ENCODE results near the gene GPSM1. TPM values are rescaled to one million over a fixed set of nuclear protein-coding genes. Genes with fewer than 3 reads are reported as not detected.
A peak's percentile ranks its signal among the peaks of the same experiment; 100 is the strongest.

Gene GPSM1
- total RNA-seq, 1 donor from 2014 or later: 11.0 TPM

DNA sequence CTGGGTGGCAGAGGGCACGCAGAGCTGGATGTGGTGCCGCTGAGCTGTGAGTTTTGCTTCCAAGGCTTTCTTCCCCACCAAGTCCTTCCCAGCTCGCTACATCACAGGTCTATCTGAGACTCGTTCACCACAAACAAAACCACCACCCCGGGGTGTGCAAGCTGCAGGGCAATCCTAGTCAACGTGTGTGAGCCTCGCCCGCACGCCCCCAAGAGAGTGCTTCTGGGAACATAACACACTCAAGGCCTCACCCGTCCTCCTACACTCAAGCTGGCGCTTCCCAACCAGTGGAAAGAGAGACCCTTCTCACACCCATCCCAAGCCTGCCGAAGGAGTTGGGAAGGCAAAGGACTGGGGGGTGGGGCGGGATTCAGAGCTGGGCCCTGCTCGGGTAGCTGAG lies 62.1 kb downstream of the GPSM1 start:
- no peak for DNase-seq (ENCODE audit: low spot score)

- DNase-seq (ENCODE audit: low spot score): no peak
Measured at GRCh38 chr9:136391737-136392537, 64.6 kb downstream of the GPSM1 start.

DNA sequence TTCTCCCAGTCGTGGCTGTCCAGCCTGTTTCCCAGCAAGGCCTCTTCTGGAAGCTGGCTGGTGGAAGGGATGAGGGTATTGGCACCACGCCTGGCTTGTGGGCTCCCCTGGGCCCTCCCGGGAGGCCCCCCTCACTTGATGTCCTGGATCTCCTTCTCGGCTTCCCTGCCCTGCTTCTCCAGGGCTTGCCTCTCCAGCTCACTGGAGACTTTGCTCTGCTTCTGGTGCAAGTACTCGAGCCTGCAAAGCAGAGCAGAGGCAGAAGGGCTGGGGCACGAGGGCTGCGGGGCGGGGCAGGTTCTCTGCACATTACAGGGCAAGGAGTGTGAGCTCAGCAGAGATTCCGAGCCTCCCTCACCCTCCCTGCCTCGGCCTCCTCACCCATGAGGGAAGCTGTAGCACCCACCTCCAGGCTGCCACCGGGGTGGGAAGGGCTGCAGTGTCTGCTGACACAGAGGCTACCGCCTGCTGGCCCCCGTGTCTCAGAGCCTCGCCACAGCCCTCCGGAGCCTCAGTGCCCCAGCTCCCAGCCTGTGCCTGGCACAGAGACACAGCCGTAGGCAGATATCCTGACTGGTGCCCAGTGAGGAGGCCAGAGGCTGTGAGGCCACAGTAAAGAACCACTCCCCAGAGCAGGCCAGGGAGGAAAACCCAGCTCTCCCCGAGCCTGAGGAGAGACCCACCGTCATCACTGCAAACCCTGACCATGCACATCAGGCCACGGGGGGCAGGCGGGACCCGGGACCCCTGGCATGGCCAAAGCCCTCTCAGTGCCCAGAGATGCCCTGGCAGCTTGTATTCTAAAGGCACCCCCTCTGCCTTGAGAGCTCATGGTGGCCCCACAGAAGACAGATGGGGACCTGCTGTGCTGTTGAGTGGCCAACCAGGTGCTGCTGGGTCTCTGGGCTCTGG lies 65.5 kb downstream of the GPSM1 start:
- no peak for DNase-seq (ENCODE audit: low spot score)

- no peak for DNase-seq (ENCODE audit: low spot score)
Measured at GRCh38 chr9:136393531-136393930, 66.2 kb downstream of the GPSM1 start.

- no peak for DNase-seq (ENCODE audit: low spot score)
Measured at GRCh38 chr9:136394312-136395019, 67.1 kb downstream of the GPSM1 start.

DNA sequence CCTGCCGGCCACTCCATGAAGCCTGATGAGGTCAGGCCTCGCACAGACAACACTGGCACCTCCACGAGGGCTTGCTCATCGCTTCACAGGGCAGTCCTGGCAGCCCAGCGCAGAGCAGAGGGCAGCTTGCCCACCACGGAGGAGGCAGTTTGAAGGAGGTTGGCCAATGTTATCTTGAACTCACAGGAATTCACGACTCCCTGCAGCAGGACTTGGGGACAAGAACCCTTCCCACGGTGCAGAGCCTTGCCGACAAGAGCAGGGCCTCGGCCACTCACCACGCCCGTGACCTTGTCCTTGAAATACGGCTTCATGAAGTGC lies 67.6 kb downstream of the GPSM1 start:
- no peak for DNase-seq (ENCODE audit: low spot score)

- DNase-seq (ENCODE audit: low spot score): no peak
Measured at GRCh38 chr9:136395345-136396218, 68.2 kb downstream of the GPSM1 start.

DNA sequence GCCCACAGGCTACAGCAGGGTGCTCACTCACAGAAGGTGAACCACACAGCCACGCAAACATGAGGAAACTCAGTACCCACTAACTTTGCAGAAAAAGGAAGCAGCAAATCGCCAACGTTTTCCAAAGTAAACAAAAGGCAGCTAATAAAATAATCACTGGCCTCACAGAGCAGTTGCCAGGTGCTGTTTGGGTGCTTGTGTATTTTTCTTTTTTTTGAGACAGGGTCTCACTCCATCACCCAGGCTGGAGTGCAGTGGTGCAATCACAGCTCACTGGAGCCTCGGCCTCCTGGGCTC lies 68.8 kb downstream of the GPSM1 start:
- DNase-seq (ENCODE audit: low spot score): no peak

- no peak for DNase-seq (ENCODE audit: low spot score)
Measured at GRCh38 chr9:136397643-136398042, 70.3 kb downstream of the GPSM1 start.

GRCh38 chr9:136398286-136398685 lies 70.9 kb downstream of the GPSM1 start:
- DNase-seq (ENCODE audit: low spot score): no peak

GRCh38 chr9:136399176-136400037 lies 72.1 kb downstream of the GPSM1 start:
- no peak for DNase-seq (ENCODE audit: low spot score)

DNA sequence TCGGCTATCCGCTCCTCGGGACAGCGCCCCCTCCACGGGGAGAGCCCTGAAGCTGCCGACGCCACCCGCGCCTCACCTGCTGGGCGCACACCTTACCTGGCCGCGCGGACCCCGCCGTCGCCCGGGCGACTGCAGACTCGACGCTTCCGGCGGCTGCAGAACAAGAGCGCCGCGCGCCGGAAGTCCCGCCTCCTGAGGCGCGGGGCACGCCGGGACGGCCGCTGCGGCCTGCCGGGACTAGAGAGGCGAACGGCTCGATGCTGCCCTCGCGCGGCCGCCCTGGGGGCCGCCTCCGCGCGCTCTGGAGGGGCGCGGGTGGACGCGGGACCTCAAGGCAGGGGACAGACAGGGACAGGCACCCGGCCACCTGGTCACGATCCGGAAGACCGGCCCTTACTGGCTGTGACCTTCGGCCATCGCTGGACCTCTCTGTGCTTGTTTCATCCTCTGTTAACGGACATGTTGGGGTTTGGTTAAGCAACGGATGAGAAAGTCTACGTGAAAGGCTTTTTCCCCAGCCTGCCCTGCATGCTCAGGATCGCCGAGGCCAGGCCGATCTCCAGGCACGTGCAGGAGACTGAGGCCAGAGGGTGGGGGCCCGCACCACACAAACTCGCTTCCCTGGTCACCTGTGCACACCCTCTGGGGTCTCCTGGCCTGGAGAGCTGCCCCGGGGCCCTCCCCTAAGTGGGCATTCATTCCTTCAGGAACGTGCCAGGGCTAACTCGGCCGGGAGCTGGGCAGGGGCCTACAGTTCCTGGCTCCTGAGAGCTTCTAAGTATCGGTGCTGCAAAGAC lies 72.9 kb downstream of the GPSM1 start, which contains the start of gene SNAPC4:
SNAPC4 (minus strand) TSS at position 133 of the 797 bp plus-strand sequence. CDS start 1,742 bp downstream, outside the sequence.
- peak; percentile 95 for DNase-seq (ENCODE audit: low spot score)

GRCh38 chr9:136401173-136401922 lies 74.0 kb downstream of the GPSM1 start:
- no peak for DNase-seq (ENCODE audit: low spot score)

DNA sequence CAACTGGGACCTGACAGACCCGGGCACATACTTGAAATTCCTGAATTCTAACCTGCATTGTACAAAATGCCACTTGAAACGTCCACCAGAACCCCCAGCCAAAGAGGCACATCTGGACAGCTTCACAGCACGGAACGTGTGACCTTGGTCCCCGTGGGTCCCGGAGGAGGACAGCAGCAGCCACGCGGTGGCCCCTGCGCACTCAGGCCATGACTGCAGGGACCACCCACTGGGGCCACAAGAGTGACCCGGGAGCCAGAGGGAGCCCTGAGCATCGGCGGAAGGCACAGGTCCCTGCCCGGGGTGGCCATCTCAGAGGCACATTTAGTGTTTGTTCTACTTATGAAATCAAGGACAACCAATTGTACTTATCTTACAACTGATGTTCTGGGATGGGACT lies 74.7 kb downstream of the GPSM1 start:
- DNase-seq (ENCODE audit: low spot score): no peak

DNA sequence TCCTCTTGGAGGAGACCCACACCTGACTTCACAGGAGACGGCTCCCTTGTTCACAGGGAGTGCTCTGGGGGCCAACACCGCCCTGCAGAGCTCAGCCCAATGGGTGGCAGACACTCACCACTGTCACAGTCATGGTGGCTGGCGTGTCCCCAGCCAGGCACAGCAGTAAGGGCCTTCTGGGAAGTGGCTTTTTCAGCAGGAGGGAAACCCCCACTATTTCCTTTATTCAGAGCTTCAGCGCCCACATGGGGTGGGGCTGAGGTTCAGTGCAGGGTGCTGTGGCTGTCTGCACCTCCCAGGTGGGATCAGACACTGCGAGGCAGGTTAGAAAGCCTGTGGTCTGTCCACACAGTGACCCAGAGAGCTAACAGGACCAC lies 76.2 kb downstream of the GPSM1 start:
- DNase-seq (ENCODE audit: low spot score): no peak

GRCh38 chr9:136403915-136404800 lies 76.8 kb downstream of the GPSM1 start:
- no peak for DNase-seq (ENCODE audit: low spot score)

DNA sequence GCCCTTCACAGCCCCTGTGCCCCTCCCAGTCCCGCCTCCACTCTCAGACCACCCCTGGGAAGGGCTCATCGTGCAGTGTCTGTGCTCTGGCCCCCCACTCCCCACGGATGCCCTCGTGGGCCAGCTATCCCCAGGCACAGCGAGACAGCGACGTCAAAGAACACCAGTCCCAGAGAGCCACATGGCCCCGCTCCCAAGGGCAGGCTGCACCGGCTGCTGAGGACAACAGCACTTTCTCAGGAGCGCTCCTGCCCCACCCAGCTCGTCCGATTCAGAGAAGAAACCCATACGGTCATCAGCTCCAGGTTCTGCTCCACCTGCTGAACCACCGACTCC lies 77.4 kb downstream of the GPSM1 start:
- no peak for DNase-seq (ENCODE audit: low spot score)

GRCh38 chr9:136405481-136405880 lies 78.1 kb downstream of the GPSM1 start:
- no peak for DNase-seq (ENCODE audit: low spot score)

All from mesenteric fat pad (tissue), 1 donor.